Upper lobe of left lung (tissue), 4 donors: ENCODE data around the gene SGSH.
A peak's percentile ranks its signal among the peaks of the same experiment; 100 is the strongest.

Experiments
- CTCF ChIP-seq, 6 experiments: fragments of 450-650 bp in 4 of 6; fragments of 200-600 bp in 2 of 6; sonication (generic) in 2 of 6; IDR thresholded peaks; one replicate each; pipeline ENCODE4 v1.5.1; 2016 to 2019; ENCODE audit warnings: antibody characterized with exemption in 6 of 6
- POLR2A ChIP-seq, 4 donors: fragments of 450-650 bp; IDR thresholded peaks; one replicate each; pipeline ENCODE4 v1.5.1; 2016 to 2017; ENCODE audit warnings: antibody characterized with exemption in 4 of 4, mild to moderate bottlenecking in 2 of 4
- POLR2AphosphoS5 ChIP-seq, 2 donors: sonication (generic); formaldehyde crosslinking; IDR thresholded peaks; one replicate each; pipeline ENCODE4 v1.5.1; 2017; ENCODE audit warnings: antibody characterized with exemption in 2 of 2

- TF ChIP-seq CTCF (IDR thresholded peaks at IDR 0.05): no peak
- peak; percentile 23 to 31 for TF ChIP-seq POLR2AphosphoS5 (IDR thresholded peaks at IDR 0.05)
- TF ChIP-seq POLR2A (IDR thresholded peaks at IDR 0.05): peak in 1 of 4 donors; percentile 9
These were observed 41.2 kb upstream of the SGSH start for GRCh38 chr17:80261159-80261894.
